HG02759 (cell line): Measurements from ENCODE around the gene CMBL.
A peak's percentile ranks its signal among the peaks of the same experiment; 100 is the strongest.

ENCODE experiments used
- ATAC-seq: cut with Tn5 transposase; IDR thresholded peaks from one replicate; pipeline ENCODE4 v1.9.1; 2021; ENCODE audit warnings: mild to moderate bottlenecking, moderate library complexity; ENCODE audit not compliant: unreplicated experiment

The CMBL gene

GRCh38 chr5:10333154-10334006 lies 25.7 kb upstream of the CMBL start:
- peak; percentile 74 for ATAC-seq

- no peak for ATAC-seq
These were observed 24.6 kb upstream of the CMBL start for GRCh38 chr5:10332301-10332700.

- no peak for ATAC-seq
These were observed 23.7 kb upstream of the CMBL start for GRCh38 chr5:10331341-10331796.

- ATAC-seq, result no peak
These were observed 23.0 kb upstream of the CMBL start for GRCh38 chr5:10330511-10331230.

GRCh38 chr5:10329820-10330481 lies 22.2 kb upstream of the CMBL start:
- ATAC-seq, result no peak

GRCh38 chr5:10329446-10329819 lies 21.7 kb upstream of the CMBL start:
- ATAC-seq, result no peak

GRCh38 chr5:10328323-10328722 lies 20.6 kb upstream of the CMBL start:
- no peak for ATAC-seq

GRCh38 chr5:10324518-10325370 lies 17.0 kb upstream of the CMBL start:
- ATAC-seq, result no peak

GRCh38 chr5:10323588-10324488 lies 16.1 kb upstream of the CMBL start:
- ATAC-seq, result no peak

GRCh38 chr5:10321882-10322281 lies 14.2 kb upstream of the CMBL start:
- no peak for ATAC-seq

GRCh38 chr5:10320793-10321192 lies 13.1 kb upstream of the CMBL start:
- no peak for ATAC-seq

GRCh38 chr5:10319202-10319851 lies 11.6 kb upstream of the CMBL start:
- no peak for ATAC-seq

- peak; percentile 83 for ATAC-seq
These were observed 10.4 kb upstream of the CMBL start for GRCh38 chr5:10317825-10318682.

GRCh38 chr5:10315824-10316509 lies 8.3 kb upstream of the CMBL start:
- no peak for ATAC-seq

GRCh38 chr5:10315201-10315600 lies 7.5 kb upstream of the CMBL start:
- ATAC-seq, result no peak

- no peak for ATAC-seq
These were observed 4.1 kb upstream of the CMBL start for GRCh38 chr5:10311595-10312425.
